ENCODE data around the gene TMEM205.

DNA sequence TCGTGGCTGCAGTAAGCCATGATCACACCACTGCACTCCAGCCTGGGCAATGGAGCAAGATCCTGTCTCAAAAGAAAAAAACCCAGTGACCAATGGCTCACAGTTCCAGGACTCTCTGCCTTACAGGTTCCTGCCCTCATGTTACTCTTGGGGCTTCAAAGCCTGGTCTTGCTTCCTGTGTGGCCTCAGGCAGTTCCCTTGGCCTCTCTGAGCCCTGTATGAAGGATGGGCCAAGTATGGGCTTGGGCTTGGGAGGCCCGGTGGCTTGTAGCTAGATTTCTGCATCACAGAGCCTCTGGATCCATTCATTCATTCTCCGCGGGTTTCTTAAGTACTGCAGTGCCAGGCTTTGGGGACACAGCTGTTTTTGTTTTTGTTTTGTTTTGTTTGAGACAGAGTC, 50.9 kb downstream of the TMEM205 start:
- TF ChIP-seq, protein P1, sequence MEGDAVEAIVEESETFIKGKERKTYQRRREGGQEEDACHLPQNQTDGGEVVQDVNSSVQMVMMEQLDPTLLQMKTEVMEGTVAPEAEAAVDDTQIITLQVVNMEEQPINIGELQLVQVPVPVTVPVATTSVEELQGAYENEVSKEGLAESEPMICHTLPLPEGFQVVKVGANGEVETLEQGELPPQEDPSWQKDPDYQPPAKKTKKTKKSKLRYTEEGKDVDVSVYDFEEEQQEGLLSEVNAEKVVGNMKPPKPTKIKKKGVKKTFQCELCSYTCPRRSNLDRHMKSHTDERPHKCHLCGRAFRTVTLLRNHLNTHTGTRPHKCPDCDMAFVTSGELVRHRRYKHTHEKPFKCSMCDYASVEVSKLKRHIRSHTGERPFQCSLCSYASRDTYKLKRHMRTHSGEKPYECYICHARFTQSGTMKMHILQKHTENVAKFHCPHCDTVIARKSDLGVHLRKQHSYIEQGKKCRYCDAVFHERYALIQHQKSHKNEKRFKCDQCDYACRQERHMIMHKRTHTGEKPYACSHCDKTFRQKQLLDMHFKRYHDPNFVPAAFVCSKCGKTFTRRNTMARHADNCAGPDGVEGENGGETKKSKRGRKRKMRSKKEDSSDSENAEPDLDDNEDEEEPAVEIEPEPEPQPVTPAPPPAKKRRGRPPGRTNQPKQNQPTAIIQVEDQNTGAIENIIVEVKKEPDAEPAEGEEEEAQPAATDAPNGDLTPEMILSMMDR (IDR thresholded peaks at IDR 0.05; ENCODE audit: low read depth, low read length, poor library complexity, severe bottlenecking) = no peak
- TF ChIP-seq EZH2phosphoT487 (IDR thresholded peaks at IDR 0.05; ENCODE audit: borderline replicate concordance, low read length) = no peak
